ENCODE measurements around the gene ACIN1. TPM values are rescaled to one million over a fixed set of nuclear protein-coding genes. Genes with fewer than 3 reads are reported as not detected.

ACIN1 gene
- total and polyA plus RNA-seq, 9 donors: 72.5 to 157 (median 131) TPM

GRCh38 chr14:23068789-23069412 is 26.0 kb downstream of the ACIN1 start:
- Histone ChIP-seq H3K27ac (ENCODE audit: low read length) (peak overlapping the region; percentile 6), H3K27me3 (ENCODE audit: control insufficient read depth, insufficient read depth, low read length) (no peaks in the 10 kb centered on the region), H3K36me3 (ENCODE audit: control insufficient read depth, insufficient read depth, low read length) (peaks cover 62% of the 10 kb centered on the region), H3K4me1 (ENCODE audit: control insufficient read depth, insufficient read depth, low read length) (peaks cover 26% of the 10 kb centered on the region), H3K9me3 (replicated peaks; ENCODE audit: control insufficient read depth, low read depth, low read length) (no peaks in the 10 kb centered on the region), H3K4me3 (ENCODE audit: low read length) (no peak overlapping the region)
- peak; percentile 94 for DNase-seq
- WGBS (ENCODE audit: insufficient coverage): 22% methylated on average over 6 of the region's 8 CpGs

GRCh38 chr14:23067847-23068788 is 26.8 kb downstream of the ACIN1 start:
- H3K27me3 ChIP-seq (ENCODE audit: control insufficient read depth, insufficient read depth, low read length): no peaks in the 10 kb centered on the region
- no peak overlapping the region for H3K4me3 ChIP-seq (ENCODE audit: low read length)
- H3K9me3 ChIP-seq (replicated peaks; ENCODE audit: control insufficient read depth, low read depth, low read length): no peaks in the 10 kb centered on the region
- peaks cover 26% of the 10 kb centered on the region for H3K4me1 ChIP-seq (ENCODE audit: control insufficient read depth, insufficient read depth, low read length)
- peaks cover 68% of the 10 kb centered on the region for H3K36me3 ChIP-seq (ENCODE audit: control insufficient read depth, insufficient read depth, low read length)
- H3K27ac ChIP-seq (ENCODE audit: low read length): no peak overlapping the region
- WGBS (ENCODE audit: insufficient coverage): 83% methylated on average over 6 of the region's 14 CpGs
- no peak for DNase-seq

- Histone ChIP-seq H3K4me1 (ENCODE audit: control insufficient read depth, insufficient read depth, low read length) (peaks cover 26% of the 10 kb centered on the region), H3K4me3 (ENCODE audit: low read length) (no peak overlapping the region), H3K36me3 (ENCODE audit: control insufficient read depth, insufficient read depth, low read length) (peaks cover 69% of the 10 kb centered on the region), H3K9me3 (replicated peaks; ENCODE audit: control insufficient read depth, low read depth, low read length) (no peaks in the 10 kb centered on the region), H3K27ac (ENCODE audit: low read length) (no peak overlapping the region), H3K27me3 (ENCODE audit: control insufficient read depth, insufficient read depth, low read length) (no peaks in the 10 kb centered on the region)
- DNase-seq: no peak
- WGBS (ENCODE audit: insufficient coverage): 86% methylated on average over 9 of the region's 23 CpGs
Observed at GRCh38 chr14:23066855-23067744, 27.8 kb downstream of the ACIN1 start.

- H3K4me1 ChIP-seq (ENCODE audit: control insufficient read depth, insufficient read depth, low read length): peaks cover 21% of the 10 kb centered on the region
- DNase-seq: no peak
- H3K27ac ChIP-seq (ENCODE audit: low read length): no peak overlapping the region
- H3K27me3 ChIP-seq (ENCODE audit: control insufficient read depth, insufficient read depth, low read length): no peaks in the 10 kb centered on the region
- no peaks in the 10 kb centered on the region for H3K9me3 ChIP-seq (replicated peaks; ENCODE audit: control insufficient read depth, low read depth, low read length)
- 92% methylated on average over 2 of the region's 3 CpGs for WGBS (ENCODE audit: insufficient coverage)
- no peak overlapping the region for H3K4me3 ChIP-seq (ENCODE audit: low read length)
- peaks cover 72% of the 10 kb centered on the region for H3K36me3 ChIP-seq (ENCODE audit: control insufficient read depth, insufficient read depth, low read length)
Observed at GRCh38 chr14:23066368-23066767, 28.6 kb downstream of the ACIN1 start.

- 93% methylated on average over 5 of the region's 5 CpGs for WGBS (ENCODE audit: insufficient coverage)
- peaks cover 85% of the 10 kb centered on the region for H3K36me3 ChIP-seq (ENCODE audit: control insufficient read depth, insufficient read depth, low read length)
Observed at GRCh38 chr14:23063601-23064000, 31.3 kb downstream of the ACIN1 start.

GRCh38 chr14:23062002-23062401 is 32.9 kb downstream of the ACIN1 start:
- peak; percentile 56 for DNase-seq
- Histone ChIP-seq H3K36me3 (ENCODE audit: control insufficient read depth, insufficient read depth, low read length) (peaks cover 75% of the 10 kb centered on the region), H3K27ac (ENCODE audit: low read length) (no peak overlapping the region), H3K27me3 (ENCODE audit: control insufficient read depth, insufficient read depth, low read length) (no peaks in the 10 kb centered on the region), H3K4me3 (ENCODE audit: low read length) (no peak overlapping the region), H3K4me1 (ENCODE audit: control insufficient read depth, insufficient read depth, low read length) (peaks cover 10% of the 10 kb centered on the region), H3K9me3 (replicated peaks; ENCODE audit: control insufficient read depth, low read depth, low read length) (no peaks in the 10 kb centered on the region)
- WGBS (ENCODE audit: insufficient coverage): no CpG with 5 or more reads among the region's 4 CpGs

More at GRCh38 chr14:23063601-23064000, 31.3 kb downstream of the ACIN1 start:
- no peak for DNase-seq
- H3K27me3 ChIP-seq (ENCODE audit: control insufficient read depth, insufficient read depth, low read length): no peaks in the 10 kb centered on the region
- peaks cover 6% of the 10 kb centered on the region for H3K4me1 ChIP-seq (ENCODE audit: control insufficient read depth, insufficient read depth, low read length)
- no peak overlapping the region for H3K27ac ChIP-seq (ENCODE audit: low read length)
- H3K9me3 ChIP-seq (replicated peaks; ENCODE audit: control insufficient read depth, low read depth, low read length): no peaks in the 10 kb centered on the region
- H3K4me3 ChIP-seq (ENCODE audit: low read length): no peak overlapping the region

- no peak for DNase-seq
- Histone ChIP-seq H3K27me3 (ENCODE audit: control insufficient read depth, insufficient read depth, low read length) (no peaks in the 10 kb centered on the region), H3K4me1 (ENCODE audit: control insufficient read depth, insufficient read depth, low read length) (peaks cover 23% of the 10 kb centered on the region), H3K4me3 (ENCODE audit: low read length) (no peak overlapping the region), H3K36me3 (ENCODE audit: control insufficient read depth, insufficient read depth, low read length) (peaks cover 64% of the 10 kb centered on the region), H3K9me3 (replicated peaks; ENCODE audit: control insufficient read depth, low read depth, low read length) (no peaks in the 10 kb centered on the region), H3K27ac (ENCODE audit: low read length) (no peak overlapping the region)
- 80% methylated on average over 4 of the region's 17 CpGs for WGBS (ENCODE audit: insufficient coverage)
Observed at GRCh38 chr14:23060536-23061260, 34.2 kb downstream of the ACIN1 start.

GRCh38 chr14:23058654-23059504 is 36.1 kb downstream of the ACIN1 start:
- Histone ChIP-seq H3K36me3 (ENCODE audit: control insufficient read depth, insufficient read depth, low read length) (peaks cover 52% of the 10 kb centered on the region), H3K4me1 (ENCODE audit: control insufficient read depth, insufficient read depth, low read length) (peaks cover 26% of the 10 kb centered on the region), H3K9me3 (replicated peaks; ENCODE audit: control insufficient read depth, low read depth, low read length) (no peaks in the 10 kb centered on the region), H3K27me3 (ENCODE audit: control insufficient read depth, insufficient read depth, low read length) (no peaks in the 10 kb centered on the region), H3K4me3 (ENCODE audit: low read length) (no peak overlapping the region), H3K27ac (ENCODE audit: low read length) (no peak overlapping the region)
- DNase-seq: peak; percentile 30
- 80% methylated on average over 30 of the region's 32 CpGs for WGBS (ENCODE audit: insufficient coverage)

Measured in muscle of leg (tissue), 11 donors.